HT-29 (cell line): ENCODE data around the gene DMD. TPM values are rescaled to one million over a fixed set of nuclear protein-coding genes. Genes with fewer than 3 reads are reported as not detected.
"Not testable (repeated sequence)": the region's sequence is repeated elsewhere in the genome, so short reads cannot be mapped to it uniquely, and the experiment has no call there.

ENCODE experiments used
- DNase-seq: peaks from one replicate; pipeline ENCODE4 v3.0.0-alpha.2; 2015; ENCODE audit warnings: low spot score
- total RNA-seq: library from RNA; depleted of rRNA; stranded (reverse); fragments of >200 nt; shearing (Covaris generic); gene quantifications from 2 replicates; pipeline ENCODE4 v1.2.3, GENCODE V29; 2014

Gene DMD
- total RNA-seq, 1 experiment from 2014 or later: not detected

GRCh38 chrX:33156152-33156726 is 55.1 kb downstream of the DMD start:
- DNase-seq: no peak

- DNase-seq: no peak
Measured at GRCh38 chrX:33149580-33149979, 61.8 kb downstream of the DMD start.

DNA sequence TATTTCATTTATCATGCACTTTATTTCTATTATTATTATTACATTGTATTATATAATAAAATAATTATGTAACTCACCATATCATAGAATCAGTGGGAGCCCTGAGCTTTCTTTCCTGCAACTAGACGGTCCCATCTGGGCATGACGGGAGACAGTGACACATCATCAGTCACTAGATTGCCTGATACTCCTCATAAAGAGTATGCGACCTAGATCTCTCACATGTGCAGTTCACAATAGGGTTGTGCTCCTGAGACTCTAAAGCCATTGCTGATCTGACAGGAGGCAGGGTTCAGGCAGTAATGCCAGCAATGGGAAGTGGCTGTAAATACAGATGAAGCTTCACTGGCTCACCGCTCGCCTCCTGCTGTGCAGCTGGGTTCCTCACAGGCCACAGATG is 62.3 kb downstream of the DMD start:
- DNase-seq: no peak

DNA sequence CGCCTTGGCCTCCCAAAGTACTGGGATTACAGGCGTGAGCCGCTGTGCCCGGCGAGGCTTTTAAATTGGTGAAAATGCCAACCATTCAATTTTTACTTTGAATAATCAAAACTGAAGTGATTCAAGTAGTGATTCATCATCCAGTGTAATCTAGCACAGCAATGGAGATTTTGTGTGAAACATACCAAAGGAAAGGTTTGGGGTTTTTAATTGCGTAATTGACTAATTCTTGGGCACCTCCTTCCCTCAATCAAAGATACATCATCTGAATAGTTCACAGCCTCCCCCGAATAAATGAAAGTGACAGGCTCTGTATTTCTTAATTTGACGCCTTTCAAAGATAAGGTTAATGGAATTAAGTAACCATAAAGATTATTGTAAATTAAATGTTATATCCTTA is 69.0 kb downstream of the DMD start:
- no peak for DNase-seq

DNA sequence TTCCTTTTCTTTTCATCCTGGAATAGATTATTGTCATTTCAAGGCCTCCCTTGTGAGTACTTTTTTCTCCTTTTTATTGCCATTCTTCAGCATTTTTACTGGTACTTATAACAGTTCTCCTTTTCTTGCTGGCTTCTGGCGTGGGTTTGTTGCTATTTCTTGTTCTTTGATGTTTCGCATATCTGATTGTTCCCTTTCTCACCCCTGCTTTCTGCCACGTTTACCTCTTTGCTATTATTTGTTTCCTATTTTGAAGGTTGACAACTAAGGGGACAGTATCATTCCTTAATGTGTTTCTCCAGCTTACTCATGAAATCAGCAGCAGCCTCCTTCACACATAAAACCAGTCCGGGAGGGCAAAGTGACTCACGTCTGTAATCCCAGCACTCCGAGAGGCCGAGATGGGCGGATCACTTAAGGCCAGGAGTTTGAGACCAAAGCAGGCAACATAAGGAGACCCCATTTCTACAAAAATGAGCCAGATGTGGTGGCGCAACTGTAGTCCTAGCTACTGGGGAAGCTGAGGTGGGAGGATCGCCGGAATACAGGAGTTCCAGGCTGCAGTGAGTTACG is 72.6 kb downstream of the DMD start:
- DNase-seq: no peak

DNA sequence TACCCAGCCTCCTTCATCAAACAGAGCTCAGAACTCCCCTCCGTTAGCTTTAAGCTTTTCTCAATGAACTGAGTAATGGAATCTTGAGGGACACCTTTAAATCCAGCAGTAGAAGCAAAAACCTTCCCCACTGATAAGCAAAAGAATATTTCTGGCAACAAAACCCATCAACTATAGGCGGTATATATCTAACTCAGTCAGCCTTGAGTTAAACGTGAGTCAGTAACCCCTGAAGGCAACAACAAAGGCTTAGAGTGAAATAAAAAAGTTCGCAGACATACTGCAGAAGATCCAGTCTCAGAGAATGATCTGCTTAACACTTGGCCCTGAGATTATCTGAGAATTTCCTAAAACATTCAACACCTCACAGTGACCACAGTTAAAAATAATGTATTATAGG is 77.2 kb downstream of the DMD start:
- DNase-seq: no peak

DNA sequence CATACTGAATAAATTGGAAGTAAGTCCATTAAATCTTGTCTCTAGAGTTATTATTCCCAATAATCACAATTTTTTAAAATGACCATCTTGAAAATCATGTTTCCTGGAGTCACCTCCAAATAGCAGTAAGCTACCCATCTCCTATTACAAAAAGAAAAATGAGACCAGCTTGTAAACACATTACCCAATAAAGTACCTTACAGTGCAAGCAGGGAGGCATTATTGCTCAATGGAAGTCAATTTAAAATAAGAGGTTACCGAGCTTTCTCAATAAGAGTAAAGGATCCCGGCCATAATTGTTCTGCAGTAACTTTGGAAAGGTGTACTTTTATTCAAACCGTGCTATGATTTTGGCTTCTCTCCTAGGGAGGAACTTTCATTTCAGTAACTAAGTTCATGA is 78.0 kb downstream of the DMD start:
- DNase-seq: no peak

DNA sequence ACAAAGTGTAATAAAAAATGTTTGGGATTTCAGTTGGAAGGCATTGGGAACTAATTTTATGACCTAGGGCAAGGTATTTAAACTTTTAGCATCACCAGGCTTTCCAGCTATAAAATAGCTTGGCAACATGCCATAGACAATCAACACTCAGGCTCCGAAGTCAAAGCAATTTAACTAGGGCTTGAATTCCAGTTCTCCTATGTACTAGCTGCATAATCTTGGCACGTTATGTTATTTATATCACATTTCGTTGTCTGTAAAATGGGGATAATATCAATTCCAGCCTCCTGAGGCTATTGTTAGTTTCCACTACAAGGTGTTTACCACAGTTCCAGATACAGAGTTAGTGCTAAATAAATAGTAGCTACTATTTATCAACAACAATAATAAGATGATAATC is 78.8 kb downstream of the DMD start:
- no peak for DNase-seq

- DNase-seq: no peak
Measured at GRCh38 chrX:33129607-33130006, 81.7 kb downstream of the DMD start.

DNA sequence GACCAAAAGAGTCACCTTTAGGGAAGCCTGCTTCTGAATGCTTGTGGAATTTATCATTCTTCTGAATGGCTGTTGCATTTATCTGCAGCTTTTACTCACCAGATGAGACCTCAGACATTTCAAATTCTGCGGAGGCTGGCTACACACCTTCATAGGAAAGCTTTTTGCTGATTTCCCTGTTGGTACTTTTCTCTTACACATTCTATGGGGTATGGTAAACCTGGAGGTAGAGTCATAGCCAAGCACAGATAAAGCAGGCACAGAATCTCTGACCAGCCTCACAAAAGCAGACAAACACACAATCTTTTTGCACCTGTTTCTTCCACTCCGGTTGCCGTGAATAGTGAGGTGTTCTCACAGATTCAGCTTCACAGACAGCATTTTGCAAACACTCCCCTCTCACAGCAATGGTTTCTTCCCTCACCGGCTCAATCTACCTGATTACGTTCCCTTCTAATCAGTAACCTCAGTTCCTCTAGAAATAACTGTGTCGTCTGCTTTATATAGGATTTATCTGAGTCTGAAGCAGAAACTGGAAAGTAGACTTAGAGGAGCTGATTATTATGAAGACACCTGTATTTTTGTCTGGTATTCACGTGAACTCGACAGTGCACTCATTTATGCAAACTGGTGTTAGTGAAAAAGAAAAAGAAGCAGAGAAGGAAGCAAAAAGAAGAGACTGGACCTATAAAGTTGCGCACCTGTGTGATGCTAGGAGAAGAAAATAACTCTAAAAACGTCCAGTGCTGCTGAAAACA is 83.1 kb downstream of the DMD start:
- no peak for DNase-seq

GRCh38 chrX:33126469-33126868 is 84.9 kb downstream of the DMD start:
- no peak for DNase-seq

DNA sequence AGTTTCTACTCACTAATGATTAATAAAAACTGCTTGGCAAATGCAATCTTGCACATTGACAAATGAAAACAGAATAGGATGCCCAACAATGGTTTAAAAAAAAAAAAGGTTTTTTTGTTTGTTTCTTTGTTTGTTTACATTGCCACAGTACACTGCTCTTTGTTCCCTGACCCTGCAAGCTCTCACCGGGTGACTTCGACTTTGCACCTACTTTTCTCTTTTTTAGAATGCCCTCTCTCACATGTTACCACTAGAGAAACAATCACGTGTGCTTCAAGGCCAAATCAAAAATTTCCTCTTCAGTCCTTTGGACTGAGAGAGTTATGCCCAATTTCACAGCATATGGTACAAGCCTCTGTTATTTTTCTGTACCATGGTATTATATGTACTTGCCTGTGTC is 101.5 kb downstream of the DMD start:
- DNase-seq: no peak

DNA sequence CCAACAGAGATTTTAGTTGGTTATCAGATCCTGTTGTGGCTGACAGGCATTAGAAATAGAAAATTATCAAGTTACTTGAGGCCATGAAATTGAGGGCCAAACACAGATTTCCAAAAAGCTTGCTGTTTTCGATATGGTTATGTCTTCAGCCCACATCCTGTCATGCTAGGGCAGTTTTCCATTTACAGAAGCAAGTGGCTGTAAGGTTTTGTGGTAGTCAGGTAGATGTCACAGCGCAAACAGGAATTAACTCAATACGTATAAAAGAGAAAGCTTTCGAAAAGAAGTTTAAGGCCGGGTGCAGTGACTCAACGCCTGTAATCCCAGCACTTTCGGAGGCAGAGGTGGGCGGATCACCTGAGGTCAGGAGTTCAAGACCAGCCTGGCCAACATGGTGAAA is 104.6 kb downstream of the DMD start:
- no peak for DNase-seq

DNA sequence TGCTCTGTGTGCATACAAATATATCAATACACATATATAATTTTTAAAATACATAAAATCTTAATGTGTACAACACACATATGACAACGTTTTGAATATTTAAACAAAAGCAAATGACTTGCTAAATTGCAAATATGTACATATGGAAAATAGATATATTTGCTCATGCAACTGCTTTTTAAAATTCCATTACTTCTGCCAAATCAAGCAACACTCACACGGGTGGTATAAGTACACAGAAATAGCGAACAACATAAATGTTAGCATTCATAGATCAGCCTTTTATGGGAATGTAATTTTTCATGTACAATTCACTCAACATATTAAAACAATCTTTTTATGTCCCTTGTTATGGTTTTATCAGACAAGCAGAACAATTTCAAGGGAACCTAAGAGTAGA is 116.3 kb downstream of the DMD start:
- DNase-seq: no peak

- DNase-seq: no peak
Measured at GRCh38 chrX:33087411-33087810, 123.9 kb downstream of the DMD start.

- DNase-seq: no peak
Measured at GRCh38 chrX:33086886-33087285, 124.5 kb downstream of the DMD start.

DNA sequence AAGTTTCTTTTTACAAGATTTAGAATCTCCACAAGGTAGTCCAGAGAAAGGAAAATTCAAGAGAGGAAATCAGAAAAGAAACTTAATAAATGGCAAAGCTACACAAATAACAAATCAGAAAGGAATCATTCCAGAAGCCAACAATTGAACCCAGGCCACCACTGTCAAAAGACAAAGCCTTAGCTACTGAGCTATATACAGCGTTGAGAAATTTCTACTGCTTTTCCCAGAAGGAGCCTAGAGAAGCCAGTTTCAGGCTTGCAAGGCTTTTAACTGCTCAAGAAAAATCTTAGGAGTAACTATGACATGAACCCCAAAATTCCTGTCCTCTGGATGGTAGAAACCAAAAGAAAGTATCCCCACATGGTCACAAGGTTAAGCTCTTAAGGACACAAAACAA is 129.0 kb downstream of the DMD start:
- no peak for DNase-seq

- DNase-seq: no peak
Measured at GRCh38 chrX:33078273-33078672, 133.1 kb downstream of the DMD start.

DNA sequence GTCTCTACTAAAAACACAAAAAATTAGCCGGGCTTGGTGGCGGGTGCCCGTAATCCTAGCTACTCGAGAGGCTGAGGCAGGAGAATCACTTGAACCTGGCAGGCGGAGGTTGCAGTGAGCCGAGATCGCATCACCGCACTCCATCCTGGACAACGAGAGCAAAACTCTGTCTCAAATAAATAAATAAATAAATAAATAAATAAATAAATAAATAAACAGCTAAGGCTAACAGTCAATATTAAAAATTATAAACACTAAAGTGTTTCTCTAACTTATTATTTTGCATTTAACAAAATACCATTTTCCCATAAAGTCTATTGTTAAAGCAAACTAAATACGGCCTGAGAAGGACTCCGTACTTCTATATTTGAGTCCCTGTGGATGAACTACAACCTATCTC is 137.7 kb downstream of the DMD start:
- DNase-seq: not testable (repeated sequence)

DNA sequence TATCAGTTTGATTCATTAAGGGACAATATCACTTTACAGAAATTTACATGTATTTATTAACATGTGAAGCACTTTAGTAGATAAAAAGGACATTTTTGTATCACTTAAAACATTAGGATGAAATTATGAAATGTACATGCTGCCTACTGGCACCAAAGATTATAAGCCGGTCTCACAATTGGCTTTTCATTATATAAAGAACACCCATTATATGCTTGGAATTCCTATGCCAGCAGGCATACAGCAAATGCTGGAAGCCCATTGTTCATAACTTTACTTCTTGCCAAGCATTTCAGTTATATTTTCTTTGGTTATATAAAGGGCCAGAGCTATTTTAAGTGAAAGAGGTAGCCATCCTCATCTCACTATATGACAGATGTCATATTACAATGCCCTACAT is 145.9 kb downstream of the DMD start:
- no peak for DNase-seq

DNA sequence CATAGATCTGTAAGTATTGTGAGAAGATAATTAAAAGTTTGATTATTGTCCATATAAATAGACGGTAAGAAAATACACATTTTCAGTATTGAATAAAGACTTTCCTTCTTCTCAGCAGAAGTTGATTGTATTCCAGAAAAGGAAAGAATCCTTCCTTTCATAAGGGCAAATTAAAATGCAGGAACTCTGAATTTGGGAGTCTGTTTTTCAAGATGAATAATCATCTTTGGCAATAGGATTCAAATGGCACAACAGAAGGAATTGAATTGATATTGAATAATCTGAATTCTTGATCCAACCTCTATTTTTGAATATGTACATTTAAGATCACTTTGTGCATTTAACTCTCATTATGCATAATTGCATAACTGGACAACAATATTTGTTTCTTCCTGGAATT is 149.3 kb downstream of the DMD start:
- no peak for DNase-seq

DNA sequence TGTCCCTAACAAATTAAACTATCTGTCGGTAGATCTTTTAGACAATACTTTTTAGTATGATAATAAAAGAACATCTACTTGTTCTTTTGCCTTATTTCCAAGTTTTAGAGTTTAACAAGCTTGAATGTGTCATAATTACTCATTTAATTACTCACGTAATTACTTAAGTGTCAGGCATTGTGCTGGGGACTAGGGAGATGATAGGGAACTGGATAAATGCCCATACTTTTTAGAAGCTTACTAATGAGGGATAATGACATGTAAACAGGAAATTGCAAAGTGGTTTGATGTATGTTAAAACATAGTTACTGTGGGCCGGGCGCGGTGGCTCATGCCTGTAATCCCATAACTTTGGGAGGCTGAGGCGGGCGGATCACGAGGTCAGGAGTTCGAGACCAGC is 158.3 kb downstream of the DMD start:
- DNase-seq: no peak

- DNase-seq: no peak
Measured at GRCh38 chrX:33045882-33046281, 165.5 kb downstream of the DMD start.
